GM19025 (cell line): ENCODE results near the gene HORMAD2.
"Not testable (repeated sequence)": the region's sequence is repeated elsewhere in the genome, so short reads cannot be mapped to it uniquely, and the experiment has no call there.

Source experiments
- ATAC-seq: cut with Tn5 transposase; IDR thresholded peaks from one replicate; pipeline ENCODE4 v1.9.1; 2021; ENCODE audit warnings: mild to moderate bottlenecking, low read depth, moderate library complexity; ENCODE audit not compliant: unreplicated experiment

Gene HORMAD2

DNA sequence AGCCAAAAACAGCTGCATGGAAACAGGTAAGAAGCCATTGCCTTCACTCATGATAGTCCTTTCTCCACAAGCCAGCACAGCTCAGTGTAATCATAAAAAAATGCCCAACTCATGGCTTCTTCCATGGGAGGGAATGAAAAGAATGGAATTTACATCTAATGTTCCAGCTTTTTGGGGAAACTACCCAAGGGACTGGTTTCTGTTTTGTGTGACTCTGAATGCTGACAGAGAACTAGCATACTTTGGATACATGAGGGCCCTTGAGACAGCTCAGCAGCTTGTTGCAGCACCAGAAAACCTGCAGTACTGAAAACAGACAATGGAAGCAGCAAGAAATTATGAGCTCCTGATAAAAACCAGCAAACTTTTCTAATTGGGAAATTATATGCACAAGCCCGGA is 24.2 kb upstream of the HORMAD2 start:
- ATAC-seq: no peak

DNA sequence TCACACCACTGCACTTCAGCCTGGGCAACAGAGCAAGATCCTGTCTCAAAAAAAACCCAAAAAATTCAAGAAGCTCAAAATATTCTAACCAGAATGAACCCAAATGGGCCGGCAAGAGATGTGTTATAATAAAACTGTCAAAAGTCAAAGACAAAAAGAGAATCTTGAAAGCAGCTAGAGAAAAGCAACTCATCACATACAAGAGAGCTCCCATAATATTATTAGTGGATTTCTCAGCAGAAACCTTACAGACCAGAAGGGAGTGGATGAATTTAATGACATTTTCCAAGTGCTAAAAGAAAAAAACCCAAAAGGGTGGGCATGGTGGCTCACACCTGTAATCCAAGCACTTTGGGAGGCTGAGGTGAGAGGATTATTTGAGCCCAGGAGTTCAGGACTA is 22.9 kb upstream of the HORMAD2 start:
- ATAC-seq: no peak

DNA sequence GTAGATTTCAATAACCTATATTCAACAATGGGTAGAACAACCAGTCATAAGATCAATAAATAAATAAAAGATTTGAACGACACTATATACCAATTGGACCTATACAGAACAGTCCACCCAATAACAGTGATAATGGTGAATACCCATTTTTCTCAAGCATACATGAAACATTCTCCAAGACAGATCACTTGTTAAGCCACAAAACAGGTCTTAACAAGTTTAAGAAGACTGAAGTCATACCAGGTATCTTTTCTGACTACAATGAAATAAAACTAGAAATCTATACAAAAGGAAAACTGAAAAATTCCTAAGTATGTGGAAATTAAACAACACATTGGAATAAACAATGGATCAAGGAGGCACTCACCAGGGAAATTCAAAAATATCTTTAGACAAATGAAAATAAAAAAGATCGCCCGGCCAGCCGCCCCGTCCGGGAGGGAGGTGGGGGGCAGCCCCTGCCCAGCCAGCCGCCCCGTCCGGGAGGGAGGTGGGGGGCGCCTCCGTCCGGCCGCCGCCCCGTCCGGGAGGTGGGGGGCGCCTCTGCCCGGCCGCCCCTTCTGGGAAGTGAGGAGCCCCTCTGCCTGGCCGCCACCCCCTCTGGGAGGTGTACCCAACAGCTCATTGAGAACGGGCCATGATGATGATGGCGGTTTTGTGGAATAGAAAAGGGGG is 20.8 kb upstream of the HORMAD2 start:
- not testable (repeated sequence) for ATAC-seq

GRCh38 chr22:30061094-30061493 is 19.2 kb upstream of the HORMAD2 start:
- not testable (repeated sequence) for ATAC-seq

GRCh38 chr22:30062259-30062658 is 18.0 kb upstream of the HORMAD2 start:
- ATAC-seq: no peak

- ATAC-seq: no peak
Observed at GRCh38 chr22:30062950-30063349, 17.3 kb upstream of the HORMAD2 start.

GRCh38 chr22:30064172-30064571 is 16.1 kb upstream of the HORMAD2 start:
- ATAC-seq: no peak

DNA sequence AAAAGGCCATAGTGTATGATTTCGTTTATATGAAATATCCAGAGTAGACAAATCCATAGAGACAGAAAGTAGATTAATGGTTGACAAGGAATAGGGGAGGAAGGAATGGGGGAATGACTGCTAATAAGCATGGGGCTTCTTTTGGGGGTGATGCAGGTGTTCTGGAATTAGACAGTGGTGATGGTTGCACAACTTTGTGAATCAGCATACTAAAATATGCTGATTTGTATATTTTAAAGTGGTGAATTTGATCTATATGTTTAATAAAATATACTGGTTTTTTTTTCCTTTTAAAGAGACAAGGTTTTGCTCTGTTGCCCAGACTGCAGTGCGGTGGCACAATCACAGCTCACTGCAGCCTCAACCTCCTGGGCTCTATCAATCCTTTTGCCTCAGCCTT is 6.5 kb upstream of the HORMAD2 start:
- no peak for ATAC-seq

DNA sequence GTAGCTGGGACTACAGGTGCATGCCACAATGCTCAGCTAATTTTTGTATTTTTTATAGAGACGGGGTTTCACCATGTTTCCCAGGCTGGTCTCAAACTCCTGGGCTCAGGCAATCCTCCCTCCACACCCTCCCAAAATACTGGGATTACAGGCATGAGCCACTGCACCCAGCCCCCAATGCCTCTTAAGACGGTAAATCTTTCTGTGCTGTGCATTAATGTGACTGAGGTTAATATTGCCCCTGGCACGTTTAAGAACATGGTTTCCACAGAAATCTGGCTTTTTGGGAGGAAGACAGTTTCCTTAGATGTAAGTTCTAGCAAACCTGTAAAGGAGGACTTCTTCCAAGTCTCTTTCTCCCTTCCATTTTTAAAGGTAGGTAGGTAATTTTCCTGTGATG is 6.1 kb upstream of the HORMAD2 start:
- no peak for ATAC-seq

- no peak for ATAC-seq
Observed at GRCh38 chr22:30074994-30075393, 5.3 kb upstream of the HORMAD2 start.

GRCh38 chr22:30077279-30077880 is 2.9 kb upstream of the HORMAD2 start:
- ATAC-seq: no peak

DNA sequence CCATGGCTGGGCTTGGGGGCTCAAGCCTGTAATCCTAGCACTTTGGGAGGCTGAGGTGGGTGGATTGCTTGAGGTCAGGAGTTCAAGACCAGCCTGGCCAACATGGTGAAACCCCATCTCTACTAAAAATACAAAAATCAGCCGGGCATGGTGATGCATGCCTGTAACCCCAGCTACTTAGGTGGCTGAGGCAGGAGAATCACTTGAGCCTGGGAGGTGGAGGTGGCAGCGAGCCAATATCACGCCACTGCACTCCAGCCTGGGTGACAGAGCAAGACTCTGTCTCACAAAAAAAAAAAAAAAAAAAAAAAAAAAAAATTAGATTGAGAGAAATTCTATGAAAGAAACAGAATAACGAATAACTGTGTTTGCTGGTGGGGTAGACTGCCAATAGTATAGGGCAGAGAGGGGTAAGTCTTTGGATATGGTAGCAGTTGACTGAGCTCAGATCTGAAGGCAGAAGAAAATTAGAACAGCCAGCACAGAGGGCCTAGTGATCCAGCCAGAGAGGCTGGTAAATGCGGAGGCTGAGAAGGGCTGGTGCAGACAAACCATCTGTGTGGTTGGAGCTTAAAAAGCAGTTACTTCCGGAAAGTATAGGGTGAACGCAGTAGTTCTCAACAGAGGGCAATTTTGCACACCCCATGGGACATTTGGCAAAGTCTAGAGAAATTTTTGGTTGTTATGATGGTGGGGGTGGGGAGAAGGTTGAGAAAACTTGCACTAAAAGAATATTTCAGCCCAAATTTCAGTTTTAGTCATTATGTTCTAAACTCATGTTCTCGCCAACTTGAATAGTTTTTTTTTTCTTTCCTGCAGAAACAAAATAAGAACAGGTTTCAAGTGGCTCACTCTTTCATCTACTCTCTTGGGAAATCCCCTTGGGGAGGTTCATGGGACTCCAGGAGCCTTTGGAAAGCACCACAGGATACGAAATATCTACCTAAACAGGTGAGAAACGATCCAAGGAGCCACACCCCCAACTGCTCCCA is 1.6 kb upstream of the HORMAD2 start:
- no peak for ATAC-seq

DNA sequence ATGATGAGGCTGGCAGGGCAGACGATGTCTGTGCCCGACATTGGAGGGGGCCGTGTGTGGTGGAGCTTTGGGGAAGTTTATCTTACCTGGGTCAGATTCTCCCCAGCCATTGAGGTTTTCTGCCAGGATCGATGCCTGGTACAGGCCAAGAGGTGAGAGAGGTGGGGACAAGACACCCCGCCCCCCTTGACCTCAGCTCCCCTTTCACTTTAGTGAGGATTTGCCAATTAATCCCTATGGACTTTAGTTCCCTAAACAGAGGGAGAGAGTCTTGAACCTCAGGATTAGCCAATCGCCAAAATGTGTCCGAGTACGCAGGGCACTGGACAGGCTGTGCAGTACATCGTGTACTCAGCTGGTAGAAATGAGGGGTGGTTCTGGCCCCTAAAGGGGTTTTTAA is 541 bp downstream of the HORMAD2 start:
- no peak for ATAC-seq

DNA sequence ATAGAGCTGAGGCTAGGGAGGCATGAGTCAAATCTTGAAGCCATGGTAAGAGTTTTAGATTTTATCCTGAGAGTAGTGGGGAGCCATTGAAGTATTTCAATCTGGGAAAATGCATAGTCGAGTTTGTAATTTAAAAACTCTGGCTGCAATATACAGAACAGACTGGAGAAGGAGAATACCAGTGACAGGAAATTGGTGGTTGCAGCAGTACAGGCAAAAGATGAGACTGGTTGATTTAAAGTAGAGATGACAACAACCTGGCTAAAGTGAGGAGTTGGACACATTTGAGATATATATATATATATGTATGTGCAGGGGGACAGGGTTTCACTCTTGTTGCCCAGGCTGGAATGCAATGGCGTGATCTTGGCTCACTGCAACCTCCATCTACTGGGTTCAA is 6.2 kb downstream of the HORMAD2 start:
- ATAC-seq: no peak

DNA sequence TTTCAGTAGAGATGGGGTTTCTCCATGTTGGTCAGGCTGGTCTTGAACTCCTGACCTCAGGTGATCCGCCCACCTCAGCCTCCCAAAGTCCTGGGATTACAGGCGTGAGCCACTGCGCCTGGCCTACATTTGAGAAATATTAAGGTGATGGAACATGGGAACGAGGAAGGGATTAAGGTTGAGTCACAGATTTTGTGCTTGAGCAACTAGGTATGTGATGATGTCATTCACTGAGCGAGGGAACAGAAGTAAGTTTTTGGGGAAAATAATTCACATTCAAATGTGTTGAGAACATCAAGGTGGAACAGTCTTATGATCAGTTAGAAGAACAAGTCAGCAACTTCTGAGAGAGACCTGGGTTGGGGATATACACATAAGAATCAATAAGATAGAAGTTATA is 6.8 kb downstream of the HORMAD2 start:
- not testable (repeated sequence) for ATAC-seq

- ATAC-seq: no peak
Observed at GRCh38 chr22:30087611-30088010, 7.3 kb downstream of the HORMAD2 start.

GRCh38 chr22:30088468-30088867 is 8.2 kb downstream of the HORMAD2 start:
- no peak for ATAC-seq

DNA sequence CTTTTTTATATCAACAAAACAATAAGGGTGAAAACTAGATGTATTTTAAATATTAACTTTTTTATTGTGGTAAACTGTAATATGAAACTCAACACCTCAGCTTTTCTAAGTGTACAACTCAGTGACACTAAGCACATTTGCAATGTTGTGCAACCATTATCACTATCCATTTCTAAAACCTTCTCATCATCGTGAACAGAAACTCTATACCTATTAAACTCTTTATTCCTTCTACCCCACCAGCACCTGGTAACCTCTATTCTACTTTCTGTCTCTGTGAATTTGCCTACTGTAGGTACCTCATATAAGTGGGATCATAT is 9.4 kb downstream of the HORMAD2 start:
- no peak for ATAC-seq

- no peak for ATAC-seq
Observed at GRCh38 chr22:30092686-30093085, 12.4 kb downstream of the HORMAD2 start.

- no peak for ATAC-seq
Observed at GRCh38 chr22:30094804-30095203, 14.5 kb downstream of the HORMAD2 start.

DNA sequence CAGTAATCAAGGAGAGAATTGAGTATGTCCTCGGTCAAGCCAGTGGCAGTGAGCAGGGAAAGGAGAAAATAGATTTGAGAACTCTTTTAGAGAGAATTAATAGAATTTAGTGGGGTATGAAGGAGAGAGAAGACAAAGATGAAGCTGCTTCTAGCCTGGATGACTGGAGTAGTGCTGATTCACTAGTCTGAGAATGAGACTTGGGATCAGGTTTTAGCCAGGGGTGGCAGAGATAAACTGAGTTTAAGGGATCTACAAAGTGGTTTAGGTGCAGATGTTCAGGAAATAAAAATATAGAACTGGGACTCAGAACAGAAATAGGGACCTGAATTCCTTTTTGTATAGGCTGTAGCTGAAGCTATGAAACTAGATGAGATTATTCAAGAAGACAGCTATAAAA is 17.6 kb downstream of the HORMAD2 start:
- no peak for ATAC-seq
